Measurements from ENCODE around the gene ATP8B3.

- TF ChIP-seq USF2 (IDR thresholded peaks at IDR 0.05) = no peak
- TF ChIP-seq CTCF (IDR thresholded peaks at IDR 0.05) = no peak
- no peak for TF ChIP-seq JUN (IDR thresholded peaks at IDR 0.05)
- TF ChIP-seq RCOR1 (IDR thresholded peaks at IDR 0.05; ENCODE audit: low read depth, low read length) = no peak
- TF ChIP-seq EP300 (IDR thresholded peaks at IDR 0.05) = no peak
- TF ChIP-seq POLR2A (IDR thresholded peaks at IDR 0.05; ENCODE audit: low read length) = no peak
- TF ChIP-seq HDAC2 (IDR thresholded peaks at IDR 0.05) = no peak
- no peak for TF ChIP-seq BCL3 (IDR thresholded peaks at IDR 0.05)
- TF ChIP-seq TFCP2L1 (CRISPR knock-in tag; IDR thresholded peaks at IDR 0.05) = no peak
Observed at GRCh38 chr19:1749373-1750342, 62.4 kb downstream of the ATP8B3 start.
